OCI-LY1 (cell line): ENCODE results near the gene UNC5B.
A peak's percentile ranks its signal among the peaks of the same experiment; 100 is the strongest.

ENCODE experiments used
- H2AFZ ChIP-seq: fragments of 200-600 bp; sonication (generic), shearing (Covaris generic); 2 replicates; pipeline ENCODE4 v1.6.0; 2014; ENCODE audit warnings: antibody characterized with exemption, mild to moderate bottlenecking, low read length
- H3F3A ChIP-seq: fragments of 200-600 bp; sonication (generic), shearing (Covaris generic); 2 replicates; pipeline ENCODE4 v1.6.0; 2014; ENCODE audit warnings: mild to moderate bottlenecking, antibody characterized with exemption, low read length, moderate library complexity; ENCODE audit not compliant: insufficient read depth
- H3K27ac ChIP-seq: fragments of 200-600 bp; sonication (generic); 2 replicates; pipeline ENCODE4 v1.5.1; 2014; ENCODE audit warnings: low read length, mixed run types, mild to moderate bottlenecking, low read depth; ENCODE audit not compliant: poor library complexity, severe bottlenecking
- H3K27me3 ChIP-seq: fragments of 200-600 bp; sonication (generic); 2 replicates; pipeline ENCODE4 v1.6.0; 2014; ENCODE audit warnings: antibody characterized with exemption, mild to moderate bottlenecking, low read length, moderate library complexity; ENCODE audit not compliant: insufficient read depth
- H3K36me3 ChIP-seq: fragments of 200-600 bp; sonication (generic); 2 replicates; pipeline ENCODE4 v1.6.1; 2014; ENCODE audit warnings: mild to moderate bottlenecking, antibody characterized with exemption, low read length, moderate library complexity, mixed read lengths; ENCODE audit not compliant: insufficient read depth
- H3K4me1 ChIP-seq: fragments of 200-600 bp; sonication (generic); 2 replicates; pipeline ENCODE4 v1.5.1; 2014; ENCODE audit warnings: mild to moderate bottlenecking, low read length, moderate library complexity; ENCODE audit not compliant: insufficient read depth, severe bottlenecking
- H3K4me2 ChIP-seq: fragments of 200-600 bp; sonication (generic), shearing (Covaris generic); 2 replicates; pipeline ENCODE4 v1.6.1; 2014; ENCODE audit warnings: low read length
- H3K4me3 ChIP-seq: fragments of 200-600 bp; sonication (generic); 2 replicates; pipeline ENCODE4 v1.5.1; 2014; ENCODE audit warnings: low read length, low read depth, mild to moderate bottlenecking, mixed read lengths; ENCODE audit not compliant: poor library complexity, severe bottlenecking
- H3K79me2 ChIP-seq: fragments of 200-600 bp; shearing (Covaris generic); 2 replicates; pipeline ENCODE4 v1.6.1; 2016; ENCODE audit warnings: mixed run types, low read length, mixed read lengths; ENCODE audit not compliant: insufficient read depth
- H3K9ac ChIP-seq: fragments of 200-600 bp; sonication (generic), shearing (Covaris generic); 2 replicates; pipeline ENCODE4 v1.6.1; 2014; ENCODE audit warnings: mild to moderate bottlenecking, low read length, mixed read lengths
- H3K9me2 ChIP-seq: fragments of 200-600 bp; sonication (generic), shearing (Covaris generic); 2 replicates; pipeline ENCODE4 v1.6.1; 2014; ENCODE audit warnings: low read depth, mild to moderate bottlenecking, low read length, mixed read lengths
- H3K9me3 ChIP-seq: fragments of 200-600 bp; shearing (Covaris generic); 2 replicates; pipeline ENCODE4 v1.6.1; 2014; ENCODE audit warnings: low read length, mixed read lengths
- H4K20me1 ChIP-seq: fragments of 200-600 bp; sonication (generic), shearing (Covaris generic); 2 replicates; pipeline ENCODE4 v1.6.0; 2016; ENCODE audit warnings: mild to moderate bottlenecking, low read length; ENCODE audit not compliant: insufficient read depth
- EZH2 ChIP-seq: fragments of 200-600 bp; sonication (generic), shearing (Covaris generic); IDR thresholded peaks from 2 replicates; pipeline ENCODE4 v1.8.0; 2017; ENCODE audit warnings: borderline replicate concordance, mixed run types, mild to moderate bottlenecking, antibody characterized with exemption, low read length, moderate library complexity, mixed read lengths
- TF ChIP-seq, protein P1 (sequence below): fragments of 200-600 bp; sonication (generic), shearing (Covaris generic); IDR thresholded peaks from 2 replicates; pipeline ENCODE4 v1.5.1; 2017; ENCODE audit warnings: mild to moderate bottlenecking, antibody characterized with exemption, low read length, moderate library complexity, mixed read lengths

The UNC5B gene

DNA sequence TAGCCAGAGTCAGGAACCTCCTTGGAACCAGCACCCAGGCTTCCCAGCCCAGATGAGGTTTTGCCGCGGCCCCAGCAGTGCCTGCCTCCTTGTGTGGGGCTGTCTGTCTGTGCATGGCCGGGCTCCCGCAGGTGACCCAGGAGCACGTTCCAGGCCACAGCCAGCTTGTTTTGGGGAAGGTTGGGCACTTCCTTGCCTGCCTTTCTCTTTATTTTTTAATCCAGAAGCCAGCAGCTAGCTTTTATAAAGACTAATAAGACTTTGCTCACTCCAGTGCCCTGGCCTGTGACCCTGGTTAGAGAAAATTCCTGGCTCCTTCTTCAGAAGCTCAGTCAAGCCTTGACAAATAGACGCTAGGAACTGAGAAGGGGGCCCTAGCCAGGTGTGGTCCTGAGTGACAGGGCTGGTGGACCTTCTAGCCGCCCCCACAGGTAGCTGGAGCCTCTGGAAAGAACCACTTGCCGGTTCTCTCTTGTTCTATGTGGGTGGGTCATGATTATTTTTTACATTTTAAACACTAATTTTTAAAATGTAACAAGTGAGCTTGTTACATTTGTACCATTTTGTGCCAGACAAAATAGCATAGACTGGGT is 107.5 kb downstream of the UNC5B start:
- peaks cover 12% of the 10 kb centered on the region for H3K36me3 ChIP-seq
- H2AFZ ChIP-seq, result no peak overlapping the region
- no peaks in the 10 kb centered on the region for H3K9me2 ChIP-seq
- no peak for TF ChIP-seq EZH2
- TF ChIP-seq, protein P1, sequence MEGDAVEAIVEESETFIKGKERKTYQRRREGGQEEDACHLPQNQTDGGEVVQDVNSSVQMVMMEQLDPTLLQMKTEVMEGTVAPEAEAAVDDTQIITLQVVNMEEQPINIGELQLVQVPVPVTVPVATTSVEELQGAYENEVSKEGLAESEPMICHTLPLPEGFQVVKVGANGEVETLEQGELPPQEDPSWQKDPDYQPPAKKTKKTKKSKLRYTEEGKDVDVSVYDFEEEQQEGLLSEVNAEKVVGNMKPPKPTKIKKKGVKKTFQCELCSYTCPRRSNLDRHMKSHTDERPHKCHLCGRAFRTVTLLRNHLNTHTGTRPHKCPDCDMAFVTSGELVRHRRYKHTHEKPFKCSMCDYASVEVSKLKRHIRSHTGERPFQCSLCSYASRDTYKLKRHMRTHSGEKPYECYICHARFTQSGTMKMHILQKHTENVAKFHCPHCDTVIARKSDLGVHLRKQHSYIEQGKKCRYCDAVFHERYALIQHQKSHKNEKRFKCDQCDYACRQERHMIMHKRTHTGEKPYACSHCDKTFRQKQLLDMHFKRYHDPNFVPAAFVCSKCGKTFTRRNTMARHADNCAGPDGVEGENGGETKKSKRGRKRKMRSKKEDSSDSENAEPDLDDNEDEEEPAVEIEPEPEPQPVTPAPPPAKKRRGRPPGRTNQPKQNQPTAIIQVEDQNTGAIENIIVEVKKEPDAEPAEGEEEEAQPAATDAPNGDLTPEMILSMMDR, result no peak
- no peaks in the 10 kb centered on the region for H3K9me3 ChIP-seq
- H3K4me1 ChIP-seq, result peaks cover 16% of the 10 kb centered on the region
- H3K4me2 ChIP-seq, result peak overlapping the region; percentile 80
- H3K27me3 ChIP-seq, result no peaks in the 10 kb centered on the region
- peak overlapping the region; percentile 91 for H3K4me3 ChIP-seq
- H3K9ac ChIP-seq, result peak overlapping the region; percentile 91
- no peak overlapping the region for H3K27ac ChIP-seq
- no peaks in the 10 kb centered on the region for H3K79me2 ChIP-seq
- no peaks in the 10 kb centered on the region for H4K20me1 ChIP-seq
- H3F3A ChIP-seq, result no peaks in the 10 kb centered on the region

DNA sequence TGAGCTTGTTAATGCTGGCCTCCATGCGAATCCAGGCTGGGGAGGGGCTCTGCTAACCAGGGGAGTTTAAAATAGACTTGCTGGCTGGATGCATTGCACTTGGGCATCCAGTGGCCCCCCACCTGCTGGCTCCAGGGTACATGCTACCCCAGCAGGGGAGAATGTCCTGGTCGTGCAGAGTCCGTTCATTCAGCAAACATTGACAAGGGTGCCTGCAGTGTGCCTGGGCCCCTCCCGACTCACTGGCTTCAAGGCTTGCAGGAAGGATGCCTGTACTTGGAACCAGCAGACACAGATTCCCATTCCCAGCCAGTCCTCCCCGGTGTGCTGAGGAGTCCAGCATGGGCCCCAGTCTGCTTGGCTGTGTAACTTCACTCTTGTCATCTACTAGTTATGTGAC is 108.2 kb downstream of the UNC5B start:
- H3K4me1 ChIP-seq, result peaks cover 16% of the 10 kb centered on the region
- H3K27ac ChIP-seq, result no peak overlapping the region
- H3K4me2 ChIP-seq, result no peak overlapping the region
- no peaks in the 10 kb centered on the region for H3K9me3 ChIP-seq
- no peaks in the 10 kb centered on the region for H4K20me1 ChIP-seq
- peaks cover 12% of the 10 kb centered on the region for H3K36me3 ChIP-seq
- no peak overlapping the region for H3K9ac ChIP-seq
- H3K27me3 ChIP-seq, result no peaks in the 10 kb centered on the region
- no peak overlapping the region for H3K4me3 ChIP-seq
- H2AFZ ChIP-seq, result no peak overlapping the region
- no peak for TF ChIP-seq EZH2
- TF ChIP-seq, protein P1, result no peak
- H3K9me2 ChIP-seq, result no peaks in the 10 kb centered on the region
- no peaks in the 10 kb centered on the region for H3K79me2 ChIP-seq
- no peaks in the 10 kb centered on the region for H3F3A ChIP-seq

DNA sequence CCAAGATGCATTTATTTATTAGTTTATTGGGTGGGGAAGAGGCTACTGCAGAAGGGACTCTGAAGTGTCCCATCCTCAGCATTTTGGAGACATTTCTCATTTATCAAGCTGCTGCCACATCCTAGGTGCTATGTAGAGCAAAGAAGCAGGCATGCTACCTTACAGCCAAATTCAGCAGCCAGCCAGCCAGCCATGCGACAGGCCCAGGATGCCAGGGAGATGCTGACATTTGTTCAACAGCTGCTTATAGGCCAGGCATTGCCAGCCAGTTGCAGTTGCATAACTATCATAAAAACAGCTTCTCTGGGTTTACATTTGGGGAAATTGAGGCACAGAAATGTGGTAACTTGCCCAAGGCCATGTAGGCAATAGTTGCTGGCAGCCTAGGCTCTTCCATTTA is 109.0 kb downstream of the UNC5B start:
- H3K4me2 ChIP-seq, result no peak overlapping the region
- TF ChIP-seq, protein P1, result no peak
- TF ChIP-seq EZH2, result no peak
- peaks cover 16% of the 10 kb centered on the region for H3K4me1 ChIP-seq
- H3K4me3 ChIP-seq, result no peak overlapping the region
- H3K9me3 ChIP-seq, result no peaks in the 10 kb centered on the region
- no peaks in the 10 kb centered on the region for H4K20me1 ChIP-seq
- H2AFZ ChIP-seq, result no peak overlapping the region
- peaks cover 12% of the 10 kb centered on the region for H3K36me3 ChIP-seq
- H3K9ac ChIP-seq, result no peak overlapping the region
- H3F3A ChIP-seq, result no peaks in the 10 kb centered on the region
- H3K9me2 ChIP-seq, result no peaks in the 10 kb centered on the region
- H3K27ac ChIP-seq, result no peak overlapping the region
- no peaks in the 10 kb centered on the region for H3K79me2 ChIP-seq
- no peaks in the 10 kb centered on the region for H3K27me3 ChIP-seq
